ENCODE data around the gene TPD52L2.

TPD52L2 gene

DNA sequence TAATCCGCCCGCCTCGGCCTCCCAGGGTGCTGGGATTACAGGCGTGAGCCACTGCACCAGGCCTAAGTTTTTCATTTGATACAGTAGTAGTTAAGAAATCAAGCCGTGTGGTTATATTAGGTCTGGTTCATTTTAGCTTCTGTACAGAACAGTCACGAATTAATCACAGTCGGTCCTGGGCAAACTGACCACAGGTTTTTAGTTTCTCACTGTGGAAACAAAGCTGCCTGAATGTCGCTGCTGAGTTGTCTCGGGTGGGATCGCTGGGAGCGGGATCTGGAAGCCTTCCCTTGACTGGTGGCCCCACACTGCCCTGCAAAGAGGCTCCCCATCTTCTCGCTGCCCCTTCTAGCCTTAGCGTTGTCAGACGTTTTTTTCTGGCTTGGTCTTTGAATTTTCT lies 72.5 kb downstream of the TPD52L2 start:
- FAIRE-seq: no peak

DNA sequence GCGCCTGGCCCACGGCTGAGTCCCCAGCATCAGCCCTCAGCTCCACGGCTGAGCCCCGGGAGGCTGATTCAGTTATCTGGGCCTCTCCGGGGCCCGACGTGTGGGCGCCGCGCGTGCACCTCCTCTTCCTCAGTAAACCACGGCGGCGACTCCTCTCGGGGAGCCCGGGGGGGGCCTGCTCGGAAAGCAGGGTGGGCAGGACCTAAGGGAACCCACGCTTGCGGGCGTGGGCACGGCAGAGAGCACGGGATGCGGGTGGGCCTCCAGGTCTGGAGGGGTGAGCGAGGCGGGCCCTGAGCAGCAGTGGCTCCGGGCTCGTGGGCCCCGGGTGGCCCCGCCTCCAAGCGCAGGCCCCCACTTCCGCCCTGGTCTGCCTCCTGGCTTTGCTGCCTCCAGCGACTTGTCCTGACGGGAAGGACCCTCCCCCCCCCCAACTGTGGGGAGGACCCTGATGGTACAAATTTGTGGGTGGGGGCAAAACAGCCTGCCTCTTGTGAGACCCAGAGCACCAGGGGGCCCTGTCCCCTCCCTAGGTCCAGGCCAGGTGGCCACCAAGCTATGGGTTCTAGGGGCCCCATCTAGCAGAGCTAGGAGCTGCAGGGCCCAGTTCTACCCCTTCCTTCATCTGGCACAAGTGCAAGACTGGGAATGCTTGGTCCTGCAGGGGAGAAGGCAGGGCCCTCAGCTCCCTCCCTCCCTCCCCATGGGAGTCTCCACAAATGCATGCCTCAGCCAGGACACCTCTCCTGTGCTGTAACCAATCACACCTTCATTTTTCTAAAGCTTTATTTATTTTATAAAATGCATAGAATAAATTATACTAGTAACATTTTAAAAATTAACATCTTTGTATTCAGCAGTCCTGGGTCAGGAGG lies 74.2 kb downstream of the TPD52L2 start:
- no peak for FAIRE-seq

GRCh38 chr20:63940071-63940471 lies 75.0 kb downstream of the TPD52L2 start:
- FAIRE-seq: no peak

DNA sequence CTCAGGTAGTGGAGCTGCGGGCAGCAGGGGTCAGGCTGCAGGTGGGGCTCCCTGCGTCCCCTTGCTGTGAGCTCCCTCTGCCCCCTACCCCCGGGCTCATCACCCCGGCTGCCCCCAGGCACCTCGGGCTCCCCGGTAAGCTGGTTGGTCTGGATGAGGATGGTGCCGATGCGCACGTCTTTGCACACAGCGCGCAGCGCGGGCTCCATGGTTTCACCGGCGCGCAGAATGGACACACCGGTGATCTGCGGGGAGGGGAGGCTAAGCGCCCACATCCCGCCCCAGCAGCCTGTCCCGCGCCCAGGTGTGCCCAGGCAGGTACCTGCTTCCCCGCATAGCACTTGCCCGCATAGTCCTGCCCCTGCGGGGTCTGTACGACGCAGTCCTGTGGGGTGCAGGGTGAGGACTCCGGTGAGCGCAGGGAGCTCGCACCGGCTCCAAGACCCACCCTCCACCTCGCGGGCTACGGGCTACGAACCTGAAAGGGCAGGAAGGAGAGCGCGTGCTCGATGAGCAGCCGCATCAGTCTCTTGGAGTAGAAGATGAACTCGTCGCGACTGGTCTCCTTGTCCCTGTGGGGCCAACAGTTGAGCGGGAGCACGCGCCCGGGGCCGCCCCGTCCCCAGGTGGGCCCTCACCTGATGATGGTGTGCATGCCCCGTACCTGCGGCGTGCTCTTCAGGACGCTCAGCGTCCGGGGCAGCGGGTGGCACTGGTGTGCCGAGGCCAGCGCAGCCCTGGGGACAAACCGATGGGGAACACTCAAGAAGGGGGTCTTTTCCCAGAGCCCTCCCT lies 75.6 kb downstream of the TPD52L2 start:
- no peak for FAIRE-seq

All from islet of Langerhans (tissue), 1 donor.